Measurements from ENCODE around the gene RPS14.
"Not testable (repeated sequence)": the region's sequence is repeated elsewhere in the genome, so short reads cannot be mapped to it uniquely, and the experiment has no call there.

Gene RPS14

DNA sequence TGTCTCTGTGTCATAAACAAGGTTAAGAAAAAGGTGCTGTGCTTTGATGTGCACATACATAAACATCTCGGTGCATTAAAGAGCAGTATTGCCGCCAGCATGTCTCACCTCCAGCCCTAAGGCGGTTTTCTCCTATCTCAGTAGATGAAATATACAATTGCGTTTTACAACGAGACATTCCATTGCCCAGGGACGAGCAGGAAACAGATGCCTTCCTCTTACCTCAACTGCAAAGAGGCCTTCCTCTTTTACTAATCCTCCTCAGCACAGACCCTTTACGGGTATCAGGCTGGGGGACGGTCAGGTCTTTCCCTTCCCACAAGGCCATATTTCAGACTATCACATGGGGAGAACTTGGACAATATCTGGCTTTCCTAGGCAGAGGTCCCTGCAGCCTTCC, 4.5 kb upstream of the RPS14 start:
- DNase-seq, result not testable (repeated sequence)
- intact Hi-C loops (cut with DNase I), result loop anchor here (5.0 to 10.0 kb wide), 2 partner anchors 33 to 201 kb away; no protein-coding TSS in a partner anchor

DNA sequence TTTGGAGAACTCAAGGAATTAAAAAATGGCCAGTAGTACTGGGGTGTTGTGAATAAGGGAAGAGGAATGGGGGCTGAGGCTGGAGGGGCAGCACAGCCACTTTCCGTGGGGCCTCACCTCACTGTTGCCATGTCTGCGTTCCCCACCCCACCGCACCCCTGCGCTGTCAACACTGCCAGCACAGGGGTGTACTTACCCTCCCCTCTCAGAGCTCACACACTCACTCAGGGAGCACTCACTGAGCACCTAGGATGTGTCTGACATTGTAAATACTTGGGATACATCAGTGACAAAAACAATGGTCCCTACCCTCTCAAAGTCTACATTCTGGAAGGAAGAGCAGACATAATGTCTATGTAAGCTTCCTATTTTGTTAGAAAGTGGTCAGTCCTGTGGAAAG, 3.4 kb upstream of the RPS14 start:
- no peak for DNase-seq
- intact Hi-C loops (cut with DNase I), result loop anchor here (5.0 to 10.0 kb wide), 2 partner anchors 34 to 202 kb away; no protein-coding TSS in a partner anchor

DNA sequence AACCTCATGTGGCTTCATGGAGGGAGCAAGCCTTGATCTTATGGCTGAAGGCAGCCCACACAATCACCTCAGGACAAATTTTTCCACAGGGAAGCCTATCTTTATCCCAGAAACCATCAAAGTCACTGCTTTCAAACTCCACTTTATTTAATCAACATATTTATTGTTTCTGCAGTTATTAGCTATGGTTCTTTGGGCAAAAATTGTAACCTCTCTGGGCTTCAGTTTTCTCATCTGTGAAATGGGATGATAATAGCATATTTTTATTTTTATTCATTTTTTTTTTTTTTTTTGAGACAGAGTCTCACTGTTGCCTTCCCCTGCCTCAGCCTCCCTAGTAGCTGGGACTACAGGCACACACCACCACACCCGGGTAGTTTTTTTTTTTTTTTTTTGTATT, 2.1 kb upstream of the RPS14 start:
- intact Hi-C loops (cut with DNase I), result loop anchor here (5.0 to 10.0 kb wide), 2 partner anchors 36 to 203 kb away; no protein-coding TSS in a partner anchor

DNA sequence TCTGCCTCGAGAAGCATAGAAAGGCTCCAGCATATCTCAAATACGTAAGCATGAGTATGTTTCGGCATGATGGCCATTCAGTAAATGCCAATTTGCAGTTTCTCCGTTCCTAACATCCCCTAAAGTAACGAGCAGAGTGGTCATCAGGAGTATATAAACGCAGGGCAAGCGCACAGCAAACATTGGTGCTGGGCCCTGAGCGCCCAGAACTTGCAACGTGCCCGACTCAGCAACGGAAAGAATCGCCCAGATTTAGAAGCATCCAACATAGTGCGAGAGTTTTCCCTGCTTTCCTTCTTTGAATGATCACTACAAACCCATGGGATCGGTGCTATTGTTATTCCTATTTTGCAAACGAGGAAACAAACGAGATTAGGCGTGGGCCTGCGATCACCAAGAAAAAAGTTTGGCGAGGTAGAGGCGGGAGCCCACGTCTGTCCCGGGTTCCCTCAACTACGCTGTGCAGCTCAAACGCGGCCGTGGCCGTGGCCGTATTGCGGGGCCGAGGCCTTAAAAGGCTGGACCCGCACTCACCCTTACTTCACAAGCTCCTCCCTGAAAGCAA, 505 bp downstream of the RPS14 start:
- no peak for DNase-seq
- intact Hi-C loops (cut with DNase I), result loop anchor here (10.0 kb wide), 1 partner anchor 94 kb away; the partner anchor contains the start of gene TCOF1

More for the DNA sequence above, 2.1 kb upstream of the RPS14 start:
- no peak for DNase-seq

- intact Hi-C loops (cut with DNase I), result loop anchor here (10.0 kb wide), 1 partner anchor 94 kb away; the partner anchor contains the start of gene TCOF1
These were observed 1.2 kb downstream of the RPS14 start for GRCh38 chr5:150448334-150448733.

DNA sequence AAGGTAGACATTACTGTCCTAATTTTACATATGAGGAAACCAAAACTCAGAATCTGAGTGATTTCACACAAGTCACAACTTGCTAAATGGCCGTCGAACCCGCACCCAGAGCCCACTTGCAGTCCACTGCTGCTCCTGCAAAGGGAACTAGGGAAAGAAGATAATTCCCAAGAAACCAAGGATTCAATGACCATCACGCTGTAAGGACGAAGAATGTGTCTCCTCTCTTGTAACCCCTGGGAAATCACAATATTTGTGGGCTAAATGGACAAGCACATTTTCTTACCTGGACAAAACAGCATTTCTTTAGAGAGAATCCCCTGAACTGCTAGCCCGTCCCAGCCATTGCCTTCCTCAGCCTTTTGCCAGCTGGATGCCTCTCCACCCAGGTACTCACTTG, 2.4 kb downstream of the RPS14 start:
- intact Hi-C loops (cut with DNase I), result loop anchor here (10.0 kb wide), 1 partner anchor 92 kb away; the partner anchor contains the start of gene TCOF1
- DNase-seq, result no peak

More at GRCh38 chr5:150448334-150448733, 1.2 kb downstream of the RPS14 start:
- DNase-seq, result no peak

GRCh38 chr5:150446583-150446982, 3.0 kb downstream of the RPS14 start:
- DNase-seq, result no peak
- intact Hi-C loops (cut with DNase I), result loop anchor here (10.0 kb wide), 1 partner anchor 92 kb away; the partner anchor contains the start of gene TCOF1

DNA sequence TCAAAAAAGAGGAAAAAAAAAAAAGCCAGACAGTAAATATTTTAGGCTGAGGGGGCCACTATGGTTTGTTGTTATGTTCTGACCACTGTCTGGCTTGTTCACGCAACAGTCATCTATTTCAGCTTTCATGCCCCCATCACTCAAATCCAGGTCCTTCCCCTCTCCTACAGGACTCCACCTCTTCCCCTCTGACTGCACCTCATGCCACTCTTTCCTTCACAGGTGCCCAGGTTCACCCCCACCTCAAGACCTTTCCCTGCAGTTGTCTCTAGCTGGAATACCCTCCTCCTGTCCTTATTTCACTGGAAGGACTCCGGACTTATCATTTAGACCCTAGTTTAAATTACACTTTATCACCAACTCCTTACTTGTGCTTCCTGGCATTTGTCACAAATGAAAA, 3.5 kb downstream of the RPS14 start:
- no peak for DNase-seq
- intact Hi-C loops (cut with DNase I), result loop anchor here (10.0 kb wide), 1 partner anchor 91 kb away; the partner anchor contains the start of gene TCOF1

DNA sequence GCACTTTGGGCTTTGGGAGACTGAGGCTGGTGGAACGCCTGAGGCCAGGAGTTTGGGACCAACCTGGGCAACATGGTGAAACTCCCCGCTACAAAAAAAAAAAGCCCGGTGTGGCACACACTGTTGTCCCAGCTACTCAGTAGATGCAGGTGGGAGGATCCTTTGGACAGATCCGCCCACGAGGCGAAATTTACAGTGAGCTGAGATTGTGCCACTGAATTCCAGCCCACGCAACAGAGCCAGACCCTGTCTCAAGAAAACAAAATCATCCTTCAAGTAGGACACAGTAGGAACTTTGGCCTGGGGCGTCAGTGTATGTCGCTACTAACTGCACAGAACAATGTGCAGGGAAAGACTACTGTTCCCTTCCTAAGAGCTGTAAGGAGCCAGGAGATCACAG, 4.8 kb downstream of the RPS14 start:
- no peak for DNase-seq
- intact Hi-C loops (cut with DNase I), result loop anchor here (10.0 kb wide), 1 partner anchor 90 kb away; the partner anchor contains the start of gene TCOF1

DNA sequence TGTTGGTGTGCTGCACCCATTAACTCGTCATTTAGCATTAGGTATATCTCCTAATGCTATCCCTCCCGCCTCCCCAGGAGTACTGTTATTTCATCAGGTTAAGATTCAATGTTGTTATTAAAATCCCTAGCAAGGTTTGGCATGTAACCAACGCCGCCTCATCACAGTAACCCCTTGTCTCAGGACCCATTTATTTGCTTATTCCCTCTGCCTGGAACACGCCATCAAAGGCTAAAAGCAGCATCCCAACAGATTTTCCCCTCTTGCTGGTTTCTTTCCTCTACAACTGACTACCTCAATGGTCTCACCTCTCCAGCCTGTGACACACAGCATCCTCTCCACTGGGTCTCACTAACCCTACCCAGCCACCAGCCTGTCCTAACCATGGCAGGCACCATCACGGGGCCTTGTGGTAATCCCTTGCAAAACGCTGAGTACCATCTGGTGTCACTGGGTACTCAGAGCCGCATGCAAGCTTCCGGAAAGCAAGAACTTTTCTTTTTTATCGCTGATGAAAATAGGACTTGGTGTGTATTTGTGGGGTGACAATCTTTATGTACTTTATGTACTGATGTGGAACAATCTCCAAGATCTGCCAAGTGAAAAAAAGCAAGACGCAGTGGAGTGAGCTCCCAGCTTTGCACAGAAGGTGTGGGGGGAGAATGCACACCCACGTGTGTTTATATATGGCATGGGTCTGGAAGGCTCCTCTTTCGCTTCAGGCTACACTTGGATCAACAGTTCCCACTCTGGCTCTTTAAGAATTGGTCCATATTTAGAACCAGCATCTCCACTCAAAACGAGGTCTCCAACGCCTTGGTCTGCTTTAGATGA, 6.1 kb downstream of the RPS14 start:
- intact Hi-C loops (cut with DNase I), result loop anchor here (10.0 kb wide), 1 partner anchor 89 kb away; the partner anchor contains the start of gene TCOF1
- peak in 1 of 42 donors; percentile 18 for DNase-seq

GRCh38 chr5:150442699-150443080, 6.8 kb downstream of the RPS14 start:
- intact Hi-C loops (cut with DNase I), result loop anchor here (10.0 kb wide), 1 partner anchor 88 kb away; the partner anchor contains the start of gene TCOF1
- DNase-seq, result no peak

DNA sequence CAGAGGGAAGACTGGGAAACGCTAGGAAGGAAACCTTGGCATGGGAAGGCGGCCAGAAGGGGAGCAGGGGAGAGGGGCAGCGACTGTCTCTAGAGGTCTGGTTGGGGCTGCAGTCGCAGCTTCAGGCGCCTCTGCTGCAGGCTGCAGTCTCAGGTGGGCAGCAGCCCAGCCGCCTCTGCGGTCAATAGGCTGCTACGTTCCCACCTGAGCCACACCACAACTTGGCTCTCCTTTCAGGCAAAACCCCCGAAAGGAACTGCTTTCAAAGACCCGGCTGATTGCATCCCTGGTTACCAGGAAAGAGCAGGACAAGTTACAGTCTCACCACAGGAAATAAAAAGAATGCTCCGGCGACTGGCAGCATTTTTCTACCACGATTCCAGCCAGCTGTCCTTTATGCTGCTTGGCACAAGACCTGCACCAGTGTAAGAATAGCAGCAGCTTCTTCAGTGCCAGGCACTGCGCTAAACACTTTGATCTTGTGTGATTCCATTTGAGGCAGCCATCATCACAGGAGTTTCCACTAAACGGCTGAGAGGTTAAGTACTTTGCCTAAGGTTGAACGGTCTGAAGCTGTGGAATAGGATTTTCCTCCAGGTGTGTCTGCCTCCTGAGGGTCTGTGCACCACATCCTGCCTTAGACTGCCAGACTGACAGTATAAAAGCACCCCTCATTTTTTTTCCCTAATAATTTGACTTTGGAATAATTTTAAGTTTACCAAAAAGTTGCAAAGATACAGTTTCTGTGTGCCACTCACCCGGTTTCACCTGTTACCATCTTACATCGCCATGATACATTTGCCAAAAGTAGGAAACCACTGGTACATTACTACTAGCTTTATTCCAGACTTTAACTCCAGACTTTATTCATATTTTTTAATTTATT, 7.5 kb downstream of the RPS14 start:
- no peak for DNase-seq

DNA sequence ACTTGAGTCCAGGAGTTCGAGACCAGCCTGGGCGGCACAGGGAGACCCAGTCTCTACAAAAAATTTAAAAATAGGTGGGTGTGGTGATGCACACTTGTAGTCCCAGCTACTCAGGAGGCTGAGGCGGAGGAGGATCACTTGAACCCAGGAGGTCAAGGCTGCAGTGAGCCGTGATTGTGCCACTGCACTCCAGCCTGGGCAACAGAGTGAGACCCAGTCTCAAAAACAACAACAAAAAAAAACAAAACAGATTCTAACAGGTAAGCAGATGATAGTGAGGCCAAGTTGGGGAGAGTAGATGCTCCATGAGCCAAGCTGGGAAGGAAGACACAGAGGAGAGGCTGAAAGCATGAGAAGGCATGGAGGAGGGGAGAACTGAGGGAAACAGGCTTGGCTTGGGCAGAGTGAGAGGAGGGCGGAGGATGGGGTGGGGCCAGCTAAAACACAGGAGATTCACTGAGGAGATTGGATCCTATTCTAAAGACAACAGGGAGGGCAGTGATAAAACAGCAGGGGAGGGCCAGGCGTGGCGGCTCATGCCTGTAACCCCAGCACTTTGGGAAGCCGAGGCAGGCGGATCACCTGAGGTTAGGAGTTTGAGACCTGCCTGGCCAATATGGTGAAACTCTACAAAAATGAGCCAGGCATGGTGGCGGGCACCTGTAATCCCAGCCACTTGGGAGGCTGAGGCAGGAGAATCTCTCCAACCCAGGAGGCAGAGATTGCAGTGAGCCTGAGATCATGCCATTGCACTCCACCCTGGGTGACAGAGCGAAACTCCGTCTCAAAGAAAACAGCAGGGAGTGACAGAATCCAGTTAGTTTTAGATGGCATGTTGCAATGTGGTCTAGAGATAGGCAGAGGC, 8.4 kb downstream of the RPS14 start:
- intact Hi-C loops (cut with DNase I), result loop anchor here (10.0 kb wide), 1 partner anchor 86 kb away; the partner anchor contains the start of gene TCOF1
- DNase-seq, result no peak

More for the DNA sequence above, 7.5 kb downstream of the RPS14 start:
- intact Hi-C loops (cut with DNase I), result loop anchor here (10.0 kb wide), 1 partner anchor 87 kb away; the partner anchor contains the start of gene TCOF1

DNA sequence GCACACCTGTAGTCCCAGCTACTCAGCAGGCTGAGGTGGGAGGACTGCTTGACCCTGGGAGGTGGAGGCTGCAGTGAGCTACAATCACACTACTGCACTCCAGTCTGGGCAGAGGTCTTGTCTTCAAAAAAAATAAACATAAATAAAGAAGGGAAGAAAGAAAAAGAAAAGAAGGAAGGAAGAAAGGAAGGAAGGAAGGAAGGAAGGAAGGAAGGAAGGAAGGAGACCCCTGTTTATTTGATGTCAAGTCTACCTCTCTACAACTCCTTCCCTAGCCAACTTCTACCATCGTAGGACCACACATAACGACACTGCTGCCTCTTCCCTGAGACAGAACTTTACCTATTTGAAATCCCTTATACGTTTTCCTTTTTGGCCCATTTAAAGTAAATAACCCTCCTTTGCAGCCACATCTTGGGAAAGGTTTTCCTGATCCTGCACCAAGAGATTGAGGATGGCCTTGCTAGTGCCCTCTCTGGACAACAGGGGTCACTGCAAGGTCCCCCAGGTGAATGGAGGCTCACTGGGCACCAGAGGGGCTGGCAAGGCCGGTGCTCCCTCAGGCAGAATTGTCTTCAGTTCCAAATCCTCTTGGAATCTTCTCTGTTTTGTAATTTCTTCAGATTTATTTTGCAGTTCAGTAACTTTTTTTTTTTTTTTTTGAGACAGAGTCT, 10.5 kb downstream of the RPS14 start:
- intact Hi-C loops (cut with DNase I), result no loop called here
- peak in 3 of 42 donors; percentile 21 to 62 (median 35) for DNase-seq

- intact Hi-C loops (cut with DNase I), result no loop called here
- DNase-seq, result peak; percentile 80 to 98 (median 94)
These were observed 13.3 kb downstream of the RPS14 start for GRCh38 chr5:150436141-150436680.

GRCh38 chr5:150434464-150434863, 15.1 kb downstream of the RPS14 start:
- intact Hi-C loops (cut with DNase I), result no loop called here
- no peak for DNase-seq

DNA sequence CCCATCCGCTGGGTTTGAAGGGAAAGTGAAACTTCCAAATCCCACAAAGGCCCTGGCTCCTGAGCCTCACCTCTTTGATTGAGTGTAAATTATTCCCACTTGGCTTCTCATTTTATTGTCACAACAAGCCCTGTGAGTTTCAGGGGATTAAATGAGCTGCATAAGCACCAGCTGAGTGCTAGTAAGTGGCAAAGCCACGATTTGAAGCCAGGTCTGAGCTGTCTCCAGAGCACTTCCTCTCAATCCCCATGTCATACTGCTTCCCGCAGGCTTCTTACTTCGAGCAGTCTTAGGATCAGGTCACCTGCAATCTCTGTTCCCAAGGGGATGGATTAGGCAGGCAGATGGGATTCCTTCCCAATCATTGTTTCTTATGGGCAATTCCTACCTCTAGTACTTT, 18.0 kb downstream of the RPS14 start:
- intact Hi-C loops (cut with DNase I), result no loop called here

More for the DNA sequence above, 18.0 kb downstream of the RPS14 start:
- no peak for DNase-seq
